ENCODE measurements around the gene PDZD8.

DNA sequence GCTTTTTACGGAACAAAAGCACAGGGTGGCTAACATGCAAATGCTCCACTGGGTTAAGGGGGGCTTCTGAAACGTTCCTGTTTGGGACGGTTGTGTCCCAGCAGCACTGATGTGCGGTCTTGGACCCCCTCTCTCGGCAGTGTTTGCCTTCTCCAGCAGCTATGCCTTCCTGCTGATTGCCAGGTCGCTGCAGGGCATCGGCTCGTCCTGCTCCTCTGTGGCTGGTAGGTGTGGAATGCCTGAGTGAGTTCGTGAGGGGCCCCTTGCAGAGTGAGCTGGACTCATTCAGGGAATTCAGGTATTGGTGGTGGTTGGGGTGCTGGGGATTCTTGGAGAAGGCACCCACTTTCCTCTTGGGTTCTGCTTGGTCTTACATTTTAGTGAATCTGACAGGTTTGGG, 121.3 kb downstream of the PDZD8 start:
- TF ChIP-seq, protein P1, sequence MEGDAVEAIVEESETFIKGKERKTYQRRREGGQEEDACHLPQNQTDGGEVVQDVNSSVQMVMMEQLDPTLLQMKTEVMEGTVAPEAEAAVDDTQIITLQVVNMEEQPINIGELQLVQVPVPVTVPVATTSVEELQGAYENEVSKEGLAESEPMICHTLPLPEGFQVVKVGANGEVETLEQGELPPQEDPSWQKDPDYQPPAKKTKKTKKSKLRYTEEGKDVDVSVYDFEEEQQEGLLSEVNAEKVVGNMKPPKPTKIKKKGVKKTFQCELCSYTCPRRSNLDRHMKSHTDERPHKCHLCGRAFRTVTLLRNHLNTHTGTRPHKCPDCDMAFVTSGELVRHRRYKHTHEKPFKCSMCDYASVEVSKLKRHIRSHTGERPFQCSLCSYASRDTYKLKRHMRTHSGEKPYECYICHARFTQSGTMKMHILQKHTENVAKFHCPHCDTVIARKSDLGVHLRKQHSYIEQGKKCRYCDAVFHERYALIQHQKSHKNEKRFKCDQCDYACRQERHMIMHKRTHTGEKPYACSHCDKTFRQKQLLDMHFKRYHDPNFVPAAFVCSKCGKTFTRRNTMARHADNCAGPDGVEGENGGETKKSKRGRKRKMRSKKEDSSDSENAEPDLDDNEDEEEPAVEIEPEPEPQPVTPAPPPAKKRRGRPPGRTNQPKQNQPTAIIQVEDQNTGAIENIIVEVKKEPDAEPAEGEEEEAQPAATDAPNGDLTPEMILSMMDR (IDR thresholded peaks at IDR 0.05; ENCODE audit: low read depth, low read length): no peak
- TF ChIP-seq EZH2phosphoT487 (IDR thresholded peaks at IDR 0.05; ENCODE audit: low read depth): no peak
